PC-9 (cell line): ENCODE measurements around the gene CNGB1. TPM values are rescaled to one million over a fixed set of nuclear protein-coding genes. Genes with fewer than 3 reads are reported as not detected.
"Not testable (repeated sequence)": the region's sequence is repeated elsewhere in the genome, so short reads cannot be mapped to it uniquely, and the experiment has no call there.

Experiments used
- BruUV-seq: library from RNA; stranded (reverse); fragments of 400-500 nt; replicated peaks from 2 replicates; lab custom pipeline; 2021; lab: Mats Ljungman, UMichigan
- CTCF ChIA-PET: fragments of 300-600 bp; sonication (Branson Sonifier 250); formaldehyde crosslinking; loops from one replicate; lab custom pipeline; 2022; ENCODE audit warnings: antibody characterized with exemption; lab: Charles Lee
- POLR2A ChIA-PET: fragments of 300-600 bp; sonication (Branson Sonifier 250); formaldehyde crosslinking; loops from one replicate; lab custom pipeline; 2022; ENCODE audit warnings: antibody characterized with exemption; ENCODE audit not compliant: unreplicated experiment; lab: Charles Lee
- DNase-seq, 2 experiments: peaks; one replicate each; pipeline versions ENCODE4 v3.0.0 to v3.0.0-alpha.2; 2015 to 2022; ENCODE audit warnings: mixed read lengths in 1 of 2
- H2AFZ ChIP-seq: fragments of 200-600 bp; sonication (generic); 2 replicates; pipeline ENCODE4 v1.8.1; 2017; ENCODE audit warnings: antibody characterized with exemption
- H3F3A ChIP-seq: fragments of 200-600 bp; sonication (generic); 2 replicates; pipeline ENCODE4 v1.8.1; 2017; ENCODE audit warnings: antibody characterized with exemption, mild to moderate bottlenecking, low read depth; ENCODE audit not compliant: insufficient read depth
- H3K27ac ChIP-seq: fragments of 200-600 bp; sonication (generic); 2 replicates; pipeline ENCODE4 v1.6.1; 2016; ENCODE audit warnings: mixed run types
- H3K27me3 ChIP-seq: fragments of 200-600 bp; sonication (generic); 2 replicates; pipeline ENCODE4 v1.6.1; 2016; ENCODE audit warnings: low read depth, mixed run types; ENCODE audit not compliant: insufficient read depth
- H3K36me3 ChIP-seq: fragments of 200-600 bp; sonication (generic); 2 replicates; pipeline ENCODE4 v1.6.1; 2016; ENCODE audit warnings: low read depth, mixed run types
- H3K4me1 ChIP-seq: fragments of 200-600 bp; sonication (generic); replicated peaks from 2 replicates; pipeline ENCODE4 v1.6.1; 2016; ENCODE audit warnings: mixed run types; ENCODE audit not compliant: insufficient read depth
- H3K4me2 ChIP-seq: fragments of 200-600 bp; sonication (generic); 2 replicates; pipeline ENCODE4 v1.6.1; 2017; ENCODE audit warnings: mixed run types
- H3K4me3 ChIP-seq: fragments of 200-600 bp; sonication (generic); 2 replicates; pipeline ENCODE4 v1.6.1; 2016; ENCODE audit warnings: mixed run types
- H3K79me2 ChIP-seq: fragments of 200-600 bp; sonication (generic); 2 replicates; pipeline ENCODE4 v1.6.1; 2017; ENCODE audit warnings: low read depth, mixed run types
- H3K9me2 ChIP-seq: fragments of 200-600 bp; sonication (generic); 2 replicates; pipeline ENCODE4 v1.8.1; 2017; ENCODE audit warnings: mild to moderate bottlenecking; ENCODE audit not compliant: insufficient read depth
- H3K9me3 ChIP-seq: fragments of 200-600 bp; sonication (generic); 2 replicates; pipeline ENCODE4 v1.8.1; 2016; ENCODE audit warnings: low read depth; ENCODE audit not compliant: insufficient read depth
- H4K20me1 ChIP-seq: fragments of 200-600 bp; sonication (generic); 2 replicates; pipeline ENCODE4 v1.8.1; 2017; ENCODE audit not compliant: insufficient read depth
- EZH2 ChIP-seq: fragments of 200-600 bp; sonication (generic); IDR thresholded peaks from 2 replicates; pipeline ENCODE4 v1.8.0; 2017; ENCODE audit warnings: antibody characterized with exemption, low read depth
- intact Hi-C: fragments of 100-400 bp; cut with micrococcal nuclease; formaldehyde crosslinking; loops from one replicate; pipeline ENCODE4 v1.10.0; 2022; ENCODE audit not compliant: unreplicated experiment
- total RNA-seq: library from RNA; stranded (reverse); gene quantifications from 2 replicates; pipeline ENCODE4 v1.2.3, GENCODE V29; 2021
- TF ChIP-seq, protein P1 (sequence below): fragments of 200-600 bp; sonication (generic); conservative IDR thresholded peaks from 2 replicates; pipeline ENCODE4 v1.6.1; 2017; ENCODE audit warnings: mixed run types, antibody characterized with exemption, mild to moderate bottlenecking, moderate library complexity

The CNGB1 gene
- total RNA-seq, 1 experiment from 2014 or later, result 1.1 TPM

DNA sequence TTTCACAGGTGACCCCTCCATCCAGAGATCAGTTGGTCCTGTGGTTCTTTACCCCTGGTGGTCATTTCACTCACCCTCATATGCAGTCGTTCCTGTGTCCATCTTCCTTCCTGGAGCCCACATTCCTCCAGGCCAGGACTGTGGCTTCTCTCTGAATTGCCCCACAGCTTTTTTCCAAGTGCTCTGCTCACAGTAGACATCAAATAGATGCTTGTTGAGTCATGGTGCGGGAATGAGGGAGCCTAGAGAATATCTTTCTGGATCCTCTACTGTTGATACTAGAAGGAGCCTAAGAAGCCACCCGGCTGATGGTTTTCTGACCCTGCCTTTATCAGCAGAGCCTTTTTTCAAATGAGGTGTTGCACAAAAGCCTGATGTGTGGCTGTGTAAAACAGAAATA lies 40.7 kb upstream of the CNGB1 start:
- Histone ChIP-seq H3K4me1 (no peaks in the 10 kb centered on the region), H4K20me1 (no peaks in the 10 kb centered on the region; the same call in 1 of the 2 replicates), H3K4me2 (no peak overlapping the region), H3K27ac (no peak overlapping the region), H3F3A (no peaks in the 10 kb centered on the region; the same call in 1 of the 2 replicates), H3K9me3 (no peaks in the 10 kb centered on the region), H3K36me3 (no peaks in the 10 kb centered on the region), H3K9me2 (no peaks in the 10 kb centered on the region), H3K79me2 (no peaks in the 10 kb centered on the region), H2AFZ (no peak overlapping the region), H3K4me3 (no peak overlapping the region), H3K27me3 (no peaks in the 10 kb centered on the region)
- ChIA-PET POLR2A (no interaction called here), CTCF (interaction anchor here (0.5 kb wide), 1 partner anchor 12 kb away, joined by 5 read pairs; no protein-coding TSS in a partner anchor)
- BruUV-seq, result no TSS peak
- intact Hi-C loops, result no loop called here
- no peak for DNase-seq
- no peak for TF ChIP-seq EZH2
- TF ChIP-seq, protein P1, sequence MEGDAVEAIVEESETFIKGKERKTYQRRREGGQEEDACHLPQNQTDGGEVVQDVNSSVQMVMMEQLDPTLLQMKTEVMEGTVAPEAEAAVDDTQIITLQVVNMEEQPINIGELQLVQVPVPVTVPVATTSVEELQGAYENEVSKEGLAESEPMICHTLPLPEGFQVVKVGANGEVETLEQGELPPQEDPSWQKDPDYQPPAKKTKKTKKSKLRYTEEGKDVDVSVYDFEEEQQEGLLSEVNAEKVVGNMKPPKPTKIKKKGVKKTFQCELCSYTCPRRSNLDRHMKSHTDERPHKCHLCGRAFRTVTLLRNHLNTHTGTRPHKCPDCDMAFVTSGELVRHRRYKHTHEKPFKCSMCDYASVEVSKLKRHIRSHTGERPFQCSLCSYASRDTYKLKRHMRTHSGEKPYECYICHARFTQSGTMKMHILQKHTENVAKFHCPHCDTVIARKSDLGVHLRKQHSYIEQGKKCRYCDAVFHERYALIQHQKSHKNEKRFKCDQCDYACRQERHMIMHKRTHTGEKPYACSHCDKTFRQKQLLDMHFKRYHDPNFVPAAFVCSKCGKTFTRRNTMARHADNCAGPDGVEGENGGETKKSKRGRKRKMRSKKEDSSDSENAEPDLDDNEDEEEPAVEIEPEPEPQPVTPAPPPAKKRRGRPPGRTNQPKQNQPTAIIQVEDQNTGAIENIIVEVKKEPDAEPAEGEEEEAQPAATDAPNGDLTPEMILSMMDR, result no peak

DNA sequence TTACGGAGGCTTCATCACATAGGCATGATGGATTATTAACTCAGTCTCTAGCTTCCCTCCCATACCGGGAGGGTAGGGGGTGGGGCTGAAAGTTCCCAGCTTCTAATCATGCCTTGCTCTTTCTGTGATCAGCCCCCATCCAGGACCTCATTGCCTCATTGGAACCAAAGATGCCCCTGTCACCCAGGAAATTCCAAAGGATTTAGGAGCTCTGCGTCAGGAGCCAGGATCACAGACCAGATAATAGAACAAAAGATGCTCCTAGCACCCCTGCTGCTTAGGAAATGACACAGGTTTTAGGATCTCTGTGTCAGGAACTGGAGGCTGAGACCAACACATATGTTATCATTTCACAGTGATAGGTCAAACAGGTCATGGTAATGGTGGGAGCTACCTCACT lies 40.0 kb upstream of the CNGB1 start:
- Histone ChIP-seq H3K4me1 (no peaks in the 10 kb centered on the region), H3K9me2 (no peaks in the 10 kb centered on the region), H4K20me1 (no peaks in the 10 kb centered on the region; the same call in 1 of the 2 replicates), H3K27me3 (no peaks in the 10 kb centered on the region), H3F3A (peaks cover under 1% of the 10 kb centered on the region; the same call in 1 of the 2 replicates), H3K36me3 (peaks cover 1% of the 10 kb centered on the region), H3K9me3 (no peaks in the 10 kb centered on the region), H2AFZ (no peak overlapping the region), H3K4me3 (no peak overlapping the region), H3K4me2 (no peak overlapping the region), H3K79me2 (no peaks in the 10 kb centered on the region), H3K27ac (no peak overlapping the region)
- TF ChIP-seq, protein P1, result no peak
- POLR2A ChIA-PET, result no interaction called here
- intact Hi-C loops, result no loop called here
- no TSS peak for BruUV-seq
- CTCF ChIA-PET, result no interaction called here
- DNase-seq, result no peak

DNA sequence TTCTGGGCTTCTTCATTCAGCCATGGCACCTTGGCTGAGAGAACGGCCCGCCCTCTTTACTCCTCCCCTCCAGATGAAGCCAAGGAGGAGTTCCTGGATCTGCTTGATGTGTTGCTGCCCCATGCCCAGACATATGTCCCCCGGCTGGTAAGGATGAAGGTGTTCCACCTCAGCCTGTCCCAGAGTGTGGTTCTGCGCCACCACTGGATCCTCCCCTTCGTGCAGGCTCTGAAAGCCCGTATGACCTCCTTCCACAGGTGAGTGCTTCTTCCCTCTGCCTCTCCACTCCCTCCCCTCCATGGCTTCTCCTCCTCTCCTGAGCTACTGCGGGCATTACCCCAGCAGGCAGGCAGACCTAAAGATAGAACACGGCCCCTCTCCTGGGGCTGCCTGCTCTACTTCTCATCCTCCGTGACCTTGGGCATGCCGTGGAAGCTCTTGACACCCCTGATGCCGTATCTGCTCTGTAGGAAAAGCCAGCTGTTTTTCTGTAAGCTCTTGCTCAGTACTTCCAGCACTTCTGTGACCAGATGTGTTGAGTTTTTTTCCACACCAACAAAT lies 39.0 kb upstream of the CNGB1 start:
- no TSS peak for BruUV-seq
- ChIA-PET CTCF (no interaction called here), POLR2A (no interaction called here)
- no peak overlapping the region for H2AFZ ChIP-seq
- H3F3A ChIP-seq, result peaks cover 6% of the 10 kb centered on the region
- no peaks in the 10 kb centered on the region for H3K79me2 ChIP-seq
- intact Hi-C loops, result no loop called here
- H3K27me3 ChIP-seq, result no peaks in the 10 kb centered on the region
- H3K4me3 ChIP-seq, result no peak overlapping the region
- TF ChIP-seq EZH2, result no peak
- TF ChIP-seq, protein P1, result no peak
- no peaks in the 10 kb centered on the region for H3K9me3 ChIP-seq
- peaks cover 5% of the 10 kb centered on the region for H3K36me3 ChIP-seq
- DNase-seq, result no peak
- no peaks in the 10 kb centered on the region for H3K4me1 ChIP-seq
- no peaks in the 10 kb centered on the region for H3K9me2 ChIP-seq
- H3K27ac ChIP-seq, result no peak overlapping the region
- no peaks in the 10 kb centered on the region; the same call in 1 of the 2 replicates for H4K20me1 ChIP-seq
- H3K4me2 ChIP-seq, result no peak overlapping the region

DNA sequence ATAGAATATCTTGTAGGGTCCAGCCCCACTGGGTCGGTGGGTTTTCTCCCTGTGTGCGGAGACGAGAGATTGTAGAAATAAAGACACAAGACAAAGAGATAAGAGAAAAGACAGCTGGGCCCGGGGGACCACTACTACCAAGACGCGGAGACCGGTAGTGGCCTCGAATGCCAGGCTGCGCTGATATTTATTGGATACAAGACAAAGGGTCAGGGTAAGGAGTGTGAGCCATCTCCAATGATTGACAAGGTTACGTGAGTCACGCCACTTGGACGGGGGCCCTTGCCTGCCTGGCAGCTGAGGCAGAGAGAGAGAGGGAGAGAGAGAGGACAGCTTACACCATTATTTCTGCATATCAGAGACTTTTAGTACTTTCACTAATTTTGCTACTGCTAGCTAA lies 33.8 kb upstream of the CNGB1 start:
- H3K79me2 ChIP-seq, DNase-seq, H4K20me1 ChIP-seq, H3K27ac ChIP-seq, H3K4me1 ChIP-seq, H2AFZ ChIP-seq, BruUV-seq, H3K4me3 ChIP-seq, H3K9me2 ChIP-seq, H3K9me3 ChIP-seq, POLR2A ChIA-PET, H3K4me2 ChIP-seq, H3K27me3 ChIP-seq: not testable (repeated sequence)
- intact Hi-C loops, result loop anchor here (1.0 kb wide), 2 partner anchors 247 to 428 kb away; no protein-coding TSS in a partner anchor
- Histone ChIP-seq H3F3A (peaks cover 15% of the 10 kb centered on the region), H3K36me3 (peaks cover 11% of the 10 kb centered on the region)
- CTCF ChIA-PET, result interaction anchor here (0.9 kb wide), 1 partner anchor 99 kb away, joined by 4 read pairs; no protein-coding TSS in a partner anchor
